ENCODE measurements around the gene U2SURP.

U2SURP gene

GRCh38 chr3:143001369-143002082 is at the start of gene U2SURP:
Gene U2SURP (plus strand): TSS chr3:143001570. CDS start chr3:143001629, 59 bp downstream.
- DNase-seq, result peak; percentile 97

- DNase-seq, result no peak
These were observed 49.6 kb upstream of the U2SURP start for GRCh38 chr3:142951794-142952193.

GRCh38 chr3:142952272-142953193 is 48.8 kb upstream of the U2SURP start:
- no peak for DNase-seq

- no peak for DNase-seq
These were observed 47.9 kb upstream of the U2SURP start for GRCh38 chr3:142953443-142953842.

- no peak for DNase-seq
These were observed 42.7 kb upstream of the U2SURP start for GRCh38 chr3:142958707-142959106.

GRCh38 chr3:142960322-142960850 is 41.0 kb upstream of the U2SURP start:
- DNase-seq, result no peak

GRCh38 chr3:142961539-142961938 is 39.8 kb upstream of the U2SURP start:
- DNase-seq, result no peak

- DNase-seq, result no peak
These were observed 39.2 kb upstream of the U2SURP start for GRCh38 chr3:142962175-142962519.

- DNase-seq, result no peak
These were observed 38.7 kb upstream of the U2SURP start for GRCh38 chr3:142962520-142963233.

- DNase-seq, result no peak
These were observed 38.2 kb upstream of the U2SURP start for GRCh38 chr3:142963234-142963515.

GRCh38 chr3:142963516-142964448 is 37.6 kb upstream of the U2SURP start, which contains the start of gene PAQR9:
Gene PAQR9 (minus strand): TSS chr3:142963674. CDS start chr3:142963336, 338 bp downstream.
- no peak for DNase-seq

GRCh38 chr3:142965581-142965980 is 35.8 kb upstream of the U2SURP start:
- DNase-seq, result no peak

GRCh38 chr3:142966808-142967207 is 34.6 kb upstream of the U2SURP start:
- DNase-seq, result no peak

GRCh38 chr3:142968319-142969025 is 32.9 kb upstream of the U2SURP start:
- no peak for DNase-seq

GRCh38 chr3:142971431-142971830 is 29.9 kb upstream of the U2SURP start:
- no peak for DNase-seq

- DNase-seq, result no peak
These were observed 29.1 kb upstream of the U2SURP start for GRCh38 chr3:142972092-142972753.

- DNase-seq, result no peak
These were observed 28.0 kb upstream of the U2SURP start for GRCh38 chr3:142973217-142974009.

GRCh38 chr3:142975316-142975995 is 25.9 kb upstream of the U2SURP start:
- DNase-seq, result no peak

GRCh38 chr3:142976621-142977398 is 24.6 kb upstream of the U2SURP start:
- no peak for DNase-seq

All from KG1 (cell line).